ENCODE results near the gene ACBD4. TPM values are rescaled to one million over a fixed set of nuclear protein-coding genes. Genes with fewer than 3 reads are reported as not detected.

Gene ACBD4
- total RNA-seq, 1 experiment from 2014 or later, result 1.7 TPM

DNA sequence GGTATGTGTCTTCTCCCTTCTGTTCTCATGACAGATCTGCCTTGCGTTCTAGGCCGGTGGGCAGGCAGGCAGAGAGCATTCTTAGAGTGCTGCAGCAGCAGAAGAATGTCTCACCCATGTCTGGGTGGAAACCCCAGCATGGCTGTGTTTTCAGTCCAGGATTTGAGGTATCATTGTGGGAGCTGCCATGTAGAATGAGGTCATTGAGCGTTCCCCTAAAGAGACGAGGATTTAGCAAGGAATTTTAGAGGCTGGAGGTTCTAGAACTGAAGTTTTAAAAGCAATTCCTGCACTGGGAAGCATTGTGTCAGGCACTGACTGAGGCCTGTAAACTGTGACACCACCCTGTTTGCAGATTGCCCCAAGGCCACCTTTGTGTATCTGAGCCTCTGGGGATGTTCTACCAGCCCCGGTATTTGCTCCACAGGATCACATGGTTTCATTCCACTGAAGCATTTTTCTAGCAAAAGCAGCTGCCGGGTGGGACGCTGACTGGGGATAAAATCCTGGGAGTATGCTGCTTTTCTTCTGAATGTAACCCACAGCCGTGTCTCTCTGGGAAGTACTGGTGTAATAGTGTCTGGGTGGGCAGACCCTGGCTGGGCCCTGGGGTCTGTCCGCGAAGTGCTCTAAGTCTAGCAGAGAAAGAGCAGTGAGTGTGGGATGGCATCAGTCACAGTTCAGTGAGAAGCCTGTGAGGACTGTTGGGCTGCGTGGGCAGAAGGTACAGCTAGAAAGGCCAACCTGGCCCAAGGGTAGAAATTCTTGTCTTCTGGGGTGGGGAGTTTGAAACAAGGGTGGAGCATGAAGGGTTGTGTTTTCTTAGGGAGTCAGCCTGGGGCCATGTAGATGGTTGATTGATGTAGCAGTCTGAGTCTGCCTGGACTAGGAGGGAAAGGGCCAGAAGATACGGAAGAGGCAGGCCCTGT lies 33.3 kb upstream of the ACBD4 start:
- DNase-seq (ENCODE audit: low read depth, low spot score), result no peak
- in situ Hi-C loops (cut with HindIII; ENCODE audit: low pct_unique_long_range_greater_than_20kb, low sequenced_read_pairs), result no loop called here

DNA sequence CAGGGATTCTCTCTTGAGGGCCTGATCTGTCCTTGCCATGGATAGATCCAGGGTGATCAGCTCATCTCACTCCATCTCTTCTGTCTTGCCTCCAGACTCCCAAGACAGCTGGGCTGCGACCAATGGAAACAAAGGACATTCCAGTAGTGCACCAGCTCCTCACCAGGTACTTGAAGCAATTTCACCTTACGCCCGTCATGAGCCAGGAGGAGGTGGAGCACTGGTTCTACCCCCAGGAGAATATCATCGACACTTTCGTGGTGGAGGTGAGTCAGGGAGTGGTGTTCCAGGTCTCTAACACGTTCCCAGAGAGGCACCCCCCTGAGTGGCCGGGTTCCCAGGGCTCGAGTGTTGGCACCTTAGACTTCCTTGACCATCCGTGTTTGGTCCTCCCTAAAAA lies 32.6 kb upstream of the ACBD4 start:
- no peak for DNase-seq (ENCODE audit: low read depth, low spot score)
- in situ Hi-C loops (cut with HindIII; ENCODE audit: low pct_unique_long_range_greater_than_20kb, low sequenced_read_pairs), result no loop called here

DNA sequence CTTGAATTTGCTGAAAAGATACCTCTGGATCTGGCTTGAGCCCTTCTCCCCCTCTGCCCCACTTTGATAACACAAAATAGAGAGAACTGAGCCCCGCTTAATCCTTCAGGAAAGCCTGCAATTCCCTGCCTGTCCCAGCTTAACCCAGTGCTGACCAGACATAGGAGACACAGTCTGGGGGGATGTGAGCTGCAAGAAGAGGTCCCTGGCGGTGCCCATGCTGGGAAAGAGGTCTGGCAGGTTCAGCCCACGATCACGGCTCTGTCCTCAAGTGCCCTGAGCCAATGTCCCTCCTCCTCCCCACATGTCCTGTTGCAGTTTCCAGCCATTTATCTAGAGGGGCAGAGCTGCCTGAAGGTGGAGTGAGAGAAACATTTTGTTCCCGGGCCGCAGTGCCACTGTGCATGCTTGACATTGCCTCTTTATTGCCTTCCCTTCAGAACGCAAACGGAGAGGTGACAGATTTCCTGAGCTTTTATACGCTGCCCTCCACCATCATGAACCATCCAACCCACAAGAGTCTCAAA lies 32.2 kb upstream of the ACBD4 start:
- in situ Hi-C loops (cut with HindIII; ENCODE audit: low pct_unique_long_range_greater_than_20kb, low sequenced_read_pairs), result no loop called here
- DNase-seq (ENCODE audit: low read depth, low spot score), result no peak

DNA sequence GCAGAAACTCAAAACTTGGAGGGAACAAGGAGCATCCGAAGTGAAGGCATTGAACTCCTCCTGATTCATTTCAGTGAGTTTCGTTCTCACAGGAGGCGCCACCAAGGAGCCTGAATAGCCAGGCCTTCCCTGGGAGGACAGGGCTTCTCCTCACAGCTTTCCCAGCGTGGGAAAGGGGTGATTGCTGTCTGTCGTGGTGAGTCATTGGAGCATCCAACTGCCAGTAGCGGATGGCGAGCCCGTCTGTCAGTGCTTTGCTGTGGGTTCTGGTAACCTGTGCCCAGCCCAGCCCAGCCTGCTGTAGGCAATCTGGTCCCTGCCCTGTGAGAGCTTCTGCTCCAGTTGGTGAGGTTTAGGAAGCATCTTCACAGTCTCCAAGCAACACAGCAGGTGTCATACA lies 31.5 kb upstream of the ACBD4 start:
- in situ Hi-C loops (cut with HindIII; ENCODE audit: low pct_unique_long_range_greater_than_20kb, low sequenced_read_pairs), result no loop called here
- no peak for DNase-seq (ENCODE audit: low read depth, low spot score)

DNA sequence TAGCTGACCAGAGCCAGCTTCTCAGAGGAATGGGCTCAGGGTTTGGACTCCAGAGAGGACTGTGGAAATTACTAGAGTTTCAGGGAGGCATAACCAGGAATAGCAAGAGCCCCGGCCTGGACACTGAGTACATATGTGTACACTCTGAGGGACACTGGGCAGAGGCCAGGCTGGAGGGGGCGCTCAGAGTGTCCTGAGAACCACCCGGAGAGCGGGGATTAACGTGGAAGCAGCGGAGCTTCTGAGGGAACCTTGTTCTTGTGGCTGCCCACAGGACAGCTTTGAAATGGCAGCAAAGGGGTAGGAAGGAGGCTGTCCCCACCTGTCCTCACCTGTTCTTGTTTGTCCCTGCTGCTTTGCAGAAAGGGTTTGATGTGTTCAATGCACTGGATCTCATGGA lies 31.0 kb upstream of the ACBD4 start:
- in situ Hi-C loops (cut with HindIII; ENCODE audit: low pct_unique_long_range_greater_than_20kb, low sequenced_read_pairs), result no loop called here
- no peak for DNase-seq (ENCODE audit: low read depth, low spot score)

DNA sequence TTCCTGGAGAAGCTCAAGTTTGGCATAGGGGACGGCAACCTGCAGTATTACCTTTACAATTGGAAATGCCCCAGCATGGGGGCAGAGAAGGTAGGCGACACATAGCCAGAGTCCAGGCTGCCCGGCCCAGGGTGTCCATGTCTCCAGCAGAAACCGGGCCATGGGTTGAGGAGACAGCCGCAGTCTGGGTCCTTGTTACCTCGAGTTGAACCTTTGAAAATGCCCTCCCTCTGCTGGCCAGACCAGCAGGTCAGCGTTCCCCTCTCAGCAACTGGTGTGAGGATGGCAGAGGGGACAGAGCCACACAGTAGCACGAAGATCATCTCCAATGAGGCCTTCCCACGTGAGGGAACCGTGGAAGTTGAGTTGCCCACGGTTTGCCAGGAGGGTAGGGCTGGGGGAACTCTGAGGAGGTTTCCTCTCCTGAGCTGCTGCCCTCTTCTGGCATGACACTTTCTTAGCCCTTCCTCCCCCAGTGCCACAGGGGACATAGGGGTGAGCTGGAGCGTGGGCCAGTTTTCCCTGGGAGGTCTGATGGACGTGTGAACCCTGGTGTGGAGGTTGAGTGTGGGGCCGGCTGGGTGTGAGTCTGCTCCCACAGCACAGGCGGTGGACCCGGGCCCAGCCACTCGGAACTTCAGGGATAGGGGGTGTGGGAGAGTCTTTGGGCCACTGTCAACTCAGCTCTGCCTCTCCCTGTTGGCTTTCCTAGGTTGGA lies 30.4 kb upstream of the ACBD4 start:
- in situ Hi-C loops (cut with HindIII; ENCODE audit: low pct_unique_long_range_greater_than_20kb, low sequenced_read_pairs), result no loop called here
- no peak for DNase-seq (ENCODE audit: low read depth, low spot score)

DNA sequence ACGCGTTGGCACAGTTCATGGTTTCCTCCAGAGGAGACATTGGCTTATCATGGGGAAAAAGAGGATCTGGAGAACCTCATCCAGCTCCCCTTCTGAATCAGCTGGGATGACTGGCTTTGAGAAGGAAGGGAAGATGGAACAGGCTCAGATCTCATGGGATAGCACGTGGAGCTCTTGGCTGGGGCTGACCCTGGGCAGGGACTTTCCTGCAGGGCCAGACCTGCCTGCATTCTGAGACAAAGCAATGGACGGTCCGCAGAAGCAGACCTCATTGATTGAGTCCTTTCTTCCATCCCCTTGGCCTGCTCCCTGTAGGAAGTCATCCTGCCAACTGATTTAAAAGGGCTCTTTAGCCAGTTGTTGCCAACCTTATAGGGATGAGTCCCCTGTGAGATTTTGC lies 29.4 kb upstream of the ACBD4 start:
- in situ Hi-C loops (cut with HindIII; ENCODE audit: low pct_unique_long_range_greater_than_20kb, low sequenced_read_pairs), result no loop called here
- DNase-seq (ENCODE audit: low read depth, low spot score), result no peak

DNA sequence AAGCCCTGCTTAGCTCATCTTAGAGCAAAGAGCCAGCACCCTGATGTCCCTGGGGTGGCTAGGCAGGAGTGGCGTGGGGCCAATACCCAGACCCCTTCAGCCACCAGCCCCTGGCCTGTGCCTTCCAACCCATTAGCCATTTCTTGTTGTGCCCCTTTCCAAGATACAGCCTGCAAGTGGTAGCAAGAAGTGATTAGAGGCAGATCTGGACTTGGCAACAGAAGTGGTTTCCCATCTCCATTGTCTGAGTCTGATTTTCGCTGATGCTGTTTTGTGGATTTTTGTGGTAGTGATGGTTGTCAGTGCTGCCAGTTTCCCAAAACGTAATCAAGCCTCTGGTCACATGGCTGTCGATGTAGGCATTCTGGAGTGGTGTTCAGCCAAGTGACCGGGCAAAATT lies 28.9 kb upstream of the ACBD4 start:
- DNase-seq (ENCODE audit: low read depth, low spot score), result no peak
- in situ Hi-C loops (cut with HindIII; ENCODE audit: low pct_unique_long_range_greater_than_20kb, low sequenced_read_pairs), result no loop called here

DNA sequence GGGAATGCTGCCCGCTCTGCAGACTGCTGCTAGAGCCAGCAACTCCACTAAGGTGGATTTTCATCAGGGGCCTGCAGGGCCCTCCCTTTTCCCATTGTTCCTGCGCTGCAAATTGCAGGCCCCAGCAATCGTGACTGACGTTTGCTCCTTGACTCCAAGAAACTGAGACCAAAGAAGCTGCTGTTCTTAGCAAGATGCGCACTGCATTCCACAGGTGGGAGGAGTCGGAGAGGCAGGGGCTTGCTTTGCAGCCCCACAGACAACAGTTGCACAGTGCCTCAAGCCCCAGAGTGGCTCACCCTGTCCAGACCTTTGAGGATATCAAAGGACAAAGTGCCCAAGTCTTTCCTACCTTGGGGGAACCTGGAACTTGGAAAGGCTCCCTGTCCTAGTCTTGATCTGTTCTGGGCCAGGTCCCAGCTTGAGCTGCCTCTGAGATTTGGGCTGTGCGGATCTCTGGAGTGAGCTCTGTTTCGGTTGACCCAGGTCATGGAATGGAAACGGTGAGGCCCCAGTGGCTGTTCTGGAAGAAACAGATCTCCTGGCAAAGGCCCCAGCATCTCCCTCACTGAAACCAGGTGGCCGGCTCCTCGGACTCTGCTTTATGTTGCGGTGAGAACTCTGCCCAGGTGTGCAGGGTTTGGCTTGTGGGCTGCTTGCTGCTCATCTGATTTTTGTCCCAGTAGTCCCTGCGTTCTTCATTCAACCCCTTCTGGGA lies 28.0 kb upstream of the ACBD4 start:
- in situ Hi-C loops (cut with HindIII; ENCODE audit: low pct_unique_long_range_greater_than_20kb, low sequenced_read_pairs), result no loop called here
- no peak for DNase-seq (ENCODE audit: low read depth, low spot score)

DNA sequence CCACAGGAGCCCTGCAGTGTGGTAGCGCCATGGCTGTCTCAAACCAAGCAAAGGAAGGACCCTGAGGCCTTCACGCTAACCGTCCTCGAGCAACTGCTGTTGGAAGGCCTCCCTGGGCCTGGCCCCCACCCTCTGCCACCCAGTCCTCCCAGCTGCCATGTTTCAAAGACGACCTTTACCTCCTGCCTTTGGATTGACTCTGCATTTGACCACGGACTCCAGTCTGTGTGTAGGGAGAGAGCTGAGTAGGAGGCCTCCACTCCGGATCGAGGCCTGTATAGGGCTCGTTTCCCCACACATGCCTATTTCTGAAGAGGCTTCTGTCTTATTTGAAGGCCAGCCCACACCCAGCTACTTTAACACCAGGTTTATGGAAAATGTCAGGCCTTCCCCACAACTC lies 27.4 kb upstream of the ACBD4 start:
- in situ Hi-C loops (cut with HindIII; ENCODE audit: low pct_unique_long_range_greater_than_20kb, low sequenced_read_pairs), result no loop called here

DNA sequence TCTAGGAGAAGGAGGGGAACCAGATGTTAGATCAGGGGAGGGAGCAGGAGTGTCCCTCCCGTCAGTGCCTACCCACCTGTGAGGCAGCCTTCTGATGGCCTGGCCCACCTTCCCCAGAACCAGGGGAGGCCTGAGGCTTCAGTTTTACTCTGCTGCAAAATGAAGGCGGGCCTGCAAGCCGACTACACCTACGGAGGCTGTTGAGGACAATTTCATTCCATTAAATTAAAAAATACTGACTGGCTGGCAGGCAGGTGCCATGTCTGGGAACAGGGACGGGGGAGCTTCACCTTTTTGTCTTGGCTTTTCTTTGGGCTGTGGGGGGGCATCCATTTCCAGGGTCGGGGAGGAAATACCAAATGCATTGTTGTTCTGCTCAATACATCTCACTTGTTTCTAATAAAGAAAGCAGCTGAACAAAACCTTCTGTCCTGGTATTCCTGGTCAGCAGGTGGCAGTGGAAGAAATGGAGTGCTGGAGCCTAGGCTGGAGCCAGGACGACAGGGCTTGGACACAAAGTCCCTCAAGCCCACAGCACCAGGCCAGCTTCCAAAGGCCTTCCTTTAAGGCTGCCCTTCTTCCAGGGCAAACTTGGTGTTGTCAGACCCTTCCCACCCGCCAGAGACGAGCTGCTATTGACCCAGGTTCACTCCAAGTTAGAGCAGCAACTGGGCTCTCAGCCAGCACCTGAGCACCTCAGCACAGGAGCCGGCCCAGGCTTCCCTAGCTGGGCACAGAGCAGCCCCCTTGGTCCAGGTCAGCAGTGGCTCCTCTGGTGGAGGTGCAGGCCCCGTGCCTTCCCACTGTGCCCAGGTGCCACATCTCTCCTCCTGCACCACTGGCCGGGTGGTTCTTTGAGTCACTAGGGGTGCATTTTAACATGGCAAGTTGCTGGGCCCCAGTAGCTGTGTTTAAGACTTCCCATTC lies 26.6 kb upstream of the ACBD4 start:
- no peak for DNase-seq (ENCODE audit: low read depth, low spot score)
- in situ Hi-C loops (cut with HindIII; ENCODE audit: low pct_unique_long_range_greater_than_20kb, low sequenced_read_pairs), result no loop called here

More for the DNA sequence above, 27.4 kb upstream of the ACBD4 start:
- no peak for DNase-seq (ENCODE audit: low read depth, low spot score)

DNA sequence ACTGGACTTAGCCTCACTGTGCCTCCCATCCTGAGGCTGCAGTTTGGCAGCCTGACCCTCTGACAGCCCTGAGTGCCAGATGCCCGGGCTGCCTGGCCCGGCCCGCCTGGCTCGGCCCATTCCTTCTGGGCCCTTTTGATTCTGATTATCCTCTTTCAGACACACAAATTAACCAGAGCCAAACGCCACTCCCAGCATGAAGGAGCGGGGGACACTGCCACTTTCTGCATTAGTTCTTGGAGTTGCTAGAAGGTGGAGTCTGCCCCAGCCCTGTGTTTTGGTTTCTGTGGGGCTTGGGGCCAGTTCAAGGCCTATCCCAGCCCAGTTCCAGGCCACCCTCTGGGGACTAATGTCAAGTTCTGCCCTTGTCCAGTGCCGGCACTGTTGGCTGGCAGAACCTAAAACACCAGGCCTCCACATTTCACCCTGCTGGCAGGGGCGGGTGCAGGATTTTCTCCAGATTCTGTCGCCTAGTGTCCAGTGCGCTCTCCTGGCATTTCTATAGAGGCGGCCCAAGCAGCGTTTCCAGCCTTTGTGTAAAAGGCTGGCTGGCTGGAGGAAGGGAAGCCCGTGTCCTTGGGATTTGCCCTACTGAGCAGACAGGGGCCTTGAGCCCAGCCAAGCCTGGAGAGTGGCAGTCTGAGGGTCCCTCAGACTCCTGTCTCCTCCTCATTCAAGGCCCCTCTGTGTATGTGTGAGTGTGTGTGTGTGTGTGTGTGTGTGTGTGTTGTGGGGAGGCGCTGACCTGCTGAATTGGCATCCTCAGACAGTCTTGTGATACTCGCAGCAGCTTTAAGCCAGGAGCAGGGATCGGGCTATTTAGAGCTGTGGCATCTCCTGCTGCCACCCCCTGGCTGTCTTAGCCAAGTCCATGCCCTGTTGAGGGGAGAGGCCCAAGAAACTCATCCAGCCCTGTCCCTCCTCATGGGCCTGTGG lies 24.5 kb upstream of the ACBD4 start:
- peak; percentile 25 for DNase-seq (ENCODE audit: low read depth, low spot score)
- in situ Hi-C loops (cut with HindIII; ENCODE audit: low pct_unique_long_range_greater_than_20kb, low sequenced_read_pairs), result no loop called here

DNA sequence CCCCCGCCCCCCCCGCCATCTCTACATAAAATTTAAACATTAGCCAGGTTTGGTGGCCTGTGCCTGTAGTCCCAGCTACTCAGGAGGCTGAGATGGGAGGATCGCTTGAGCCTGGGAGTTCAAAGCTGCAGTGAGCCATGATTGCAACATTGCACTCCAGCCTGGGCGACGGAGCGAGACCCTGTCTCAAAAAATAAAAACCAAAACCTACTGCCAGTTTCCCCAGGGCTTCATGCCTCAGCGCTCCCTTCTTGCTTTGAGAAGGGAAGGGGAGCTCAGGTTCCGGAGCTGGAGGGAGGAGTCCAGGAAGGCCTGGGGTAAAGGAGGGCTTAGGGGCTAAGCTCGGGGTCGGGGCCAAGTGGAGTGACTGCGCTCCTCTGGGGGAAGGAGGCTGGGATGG lies 23.6 kb upstream of the ACBD4 start:
- in situ Hi-C loops (cut with HindIII; ENCODE audit: low pct_unique_long_range_greater_than_20kb, low sequenced_read_pairs), result no loop called here
- no peak for DNase-seq (ENCODE audit: low read depth, low spot score)

DNA sequence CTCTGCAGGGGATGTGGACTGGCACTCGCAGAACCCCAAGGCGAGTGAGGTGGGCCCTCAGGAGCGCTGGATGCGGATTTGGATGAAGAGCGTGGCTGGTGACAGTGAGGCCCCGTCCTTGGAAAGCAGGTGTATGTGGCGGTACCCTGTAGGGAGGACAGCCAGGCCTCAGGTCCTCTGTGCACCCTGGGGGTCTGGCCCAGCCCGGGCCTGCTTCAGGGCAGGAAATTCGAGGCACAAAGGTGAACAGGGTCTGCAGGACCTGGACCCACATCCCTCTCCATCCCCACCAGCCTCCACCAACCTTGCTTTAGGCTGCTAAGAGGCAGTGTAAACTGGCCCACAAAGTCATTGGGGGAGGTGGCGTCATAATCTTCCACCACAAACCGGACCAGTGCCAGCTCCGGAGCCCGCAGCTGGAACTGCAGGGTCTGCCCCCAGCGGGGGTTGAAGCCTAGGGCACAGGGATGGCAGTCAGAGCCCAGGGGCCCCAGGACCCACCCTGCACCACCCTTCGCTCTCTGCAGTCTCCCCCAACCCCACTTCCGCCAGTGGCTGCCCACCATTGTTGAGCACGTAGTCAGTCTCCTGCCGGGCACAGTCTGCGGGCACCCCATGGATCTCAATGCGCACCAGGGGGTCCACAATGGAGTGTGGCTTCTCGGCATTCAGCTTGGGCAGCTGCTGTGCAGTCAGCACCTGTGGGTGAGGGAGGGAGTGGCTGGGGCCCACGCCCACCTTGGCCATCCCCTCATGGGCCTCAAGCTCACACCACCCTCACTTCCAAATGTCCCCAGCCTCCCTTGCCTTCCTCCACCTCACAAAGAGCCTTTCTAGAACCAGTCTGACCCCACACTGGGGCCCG lies 22.7 kb upstream of the ACBD4 start:
- DNase-seq (ENCODE audit: low read depth, low spot score), result no peak
- in situ Hi-C loops (cut with HindIII; ENCODE audit: low pct_unique_long_range_greater_than_20kb, low sequenced_read_pairs), result no loop called here

DNA sequence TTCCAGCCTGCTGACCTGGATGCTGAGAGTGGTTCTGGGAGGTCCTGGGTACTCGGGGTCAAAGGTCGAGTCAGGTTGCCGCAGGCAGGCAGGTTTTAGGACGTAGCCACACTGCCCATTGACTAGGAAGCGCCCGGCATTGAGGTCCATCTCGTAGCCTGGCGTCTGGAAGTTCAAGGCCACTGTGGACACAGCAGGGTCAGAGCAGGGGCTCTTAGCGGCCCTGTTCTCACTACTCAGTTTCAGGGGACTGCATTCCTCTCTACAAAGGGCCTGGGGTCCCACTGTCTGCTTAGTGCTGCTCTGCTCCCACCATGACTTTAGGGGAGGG lies 22.1 kb upstream of the ACBD4 start:
- no peak for DNase-seq (ENCODE audit: low read depth, low spot score)
- in situ Hi-C loops (cut with HindIII; ENCODE audit: low pct_unique_long_range_greater_than_20kb, low sequenced_read_pairs), result no loop called here
